ENCODE results near the gene CLCNKB.
A peak's percentile ranks its signal among the peaks of the same experiment; 100 is the strongest.

Gene CLCNKB

DNA sequence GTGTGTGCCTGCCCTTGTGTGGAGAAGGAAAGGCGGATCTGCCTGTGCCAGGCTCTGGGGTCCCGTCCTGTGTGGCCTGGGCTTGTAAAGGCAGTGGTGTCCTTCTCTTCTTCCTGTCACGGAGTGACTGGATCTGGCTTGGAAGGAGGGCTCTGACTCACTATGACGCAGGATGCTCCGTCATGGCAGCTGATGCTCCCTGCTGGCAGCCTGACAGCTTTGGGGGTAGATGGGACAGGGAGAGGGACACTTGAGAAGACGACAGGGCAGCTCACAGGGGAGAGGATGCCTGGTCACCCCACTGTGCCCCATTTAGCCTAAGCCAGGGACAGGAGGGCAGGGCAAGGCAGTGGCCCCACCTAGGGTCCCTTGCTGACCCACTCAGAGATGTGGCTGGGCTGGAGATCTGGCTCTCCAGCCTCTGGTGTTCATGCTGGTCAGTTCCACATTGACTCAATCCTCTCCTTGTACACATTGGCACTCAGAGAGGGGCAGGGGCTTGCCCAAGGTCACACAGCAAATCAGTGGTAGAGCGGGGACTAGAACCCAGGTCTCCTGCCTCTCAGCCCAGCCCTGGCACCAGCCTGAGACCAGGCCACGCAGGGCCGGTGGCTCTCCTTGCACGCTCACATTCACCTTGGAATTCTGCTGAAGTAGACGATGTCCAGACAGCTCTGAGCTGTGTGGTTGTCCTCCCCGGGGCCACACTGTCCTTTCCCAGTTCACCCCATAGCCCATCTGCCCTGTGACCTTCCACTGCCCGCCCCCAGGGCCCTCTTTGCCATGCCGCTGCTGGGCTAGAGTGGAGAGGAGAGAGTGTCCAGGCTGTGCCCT lies 32.7 kb downstream of the CLCNKB start:
- DNase-seq (ENCODE audit: low read depth) = peak; percentile 83

GRCh38 chr1:16076865-16077238 lies 33.3 kb downstream of the CLCNKB start:
- DNase-seq (ENCODE audit: low read depth) = no peak

GRCh38 chr1:16077406-16078245 lies 34.0 kb downstream of the CLCNKB start:
- DNase-seq (ENCODE audit: low read depth) = no peak

GRCh38 chr1:16078925-16079656 lies 35.5 kb downstream of the CLCNKB start:
- peak; percentile 34 for DNase-seq (ENCODE audit: low read depth)

GRCh38 chr1:16080422-16081150 lies 37.0 kb downstream of the CLCNKB start:
- no peak for DNase-seq (ENCODE audit: low read depth)

GRCh38 chr1:16081636-16082035 lies 38.1 kb downstream of the CLCNKB start:
- DNase-seq (ENCODE audit: low read depth) = no peak

DNA sequence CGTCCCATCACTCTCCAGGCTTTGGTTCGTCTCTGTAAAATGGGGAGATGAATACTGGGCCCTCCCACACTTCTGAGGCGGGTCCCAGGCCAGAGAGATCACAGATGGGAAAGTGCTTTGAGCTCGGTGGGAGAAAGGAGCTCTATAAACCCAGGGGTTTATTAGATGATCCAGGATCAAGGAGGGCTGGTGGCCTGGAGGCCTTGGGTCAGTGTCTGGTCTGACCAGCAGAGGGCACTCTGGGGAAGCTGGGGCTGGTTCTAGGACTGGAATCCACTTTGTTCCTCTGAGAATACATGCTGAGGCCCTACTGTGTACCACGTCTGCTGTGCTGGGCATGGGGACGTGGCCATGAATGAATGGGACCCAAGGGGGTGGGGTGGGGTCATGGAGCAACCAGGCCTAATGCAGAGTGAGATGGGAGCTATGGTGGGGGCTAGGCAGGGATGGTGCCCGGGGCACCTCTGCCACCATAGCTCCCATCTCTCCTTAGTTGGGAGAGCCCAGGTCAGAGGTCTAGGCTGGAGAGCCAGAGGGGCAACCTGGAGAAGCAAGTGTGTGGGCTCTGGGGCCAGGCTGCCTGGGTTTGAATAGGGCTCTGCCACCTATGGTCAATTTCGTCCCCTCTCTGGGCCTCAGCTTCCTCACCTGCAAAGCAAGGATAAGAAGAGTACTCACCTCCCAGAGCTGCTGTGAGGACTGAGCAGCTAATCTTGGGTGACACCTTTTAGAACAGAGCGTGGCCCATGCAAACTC lies 38.9 kb downstream of the CLCNKB start:
- peak; percentile 26 for DNase-seq (ENCODE audit: low read depth)

GRCh38 chr1:16083486-16083885 lies 39.9 kb downstream of the CLCNKB start:
- DNase-seq (ENCODE audit: low read depth) = no peak

GRCh38 chr1:16085522-16085921 lies 41.9 kb downstream of the CLCNKB start:
- no peak for DNase-seq (ENCODE audit: low read depth)

- DNase-seq (ENCODE audit: low read depth) = no peak
These were observed 44.2 kb downstream of the CLCNKB start for GRCh38 chr1:16087733-16088132.

GRCh38 chr1:16088351-16088911 lies 44.8 kb downstream of the CLCNKB start:
- DNase-seq (ENCODE audit: low read depth) = no peak

DNA sequence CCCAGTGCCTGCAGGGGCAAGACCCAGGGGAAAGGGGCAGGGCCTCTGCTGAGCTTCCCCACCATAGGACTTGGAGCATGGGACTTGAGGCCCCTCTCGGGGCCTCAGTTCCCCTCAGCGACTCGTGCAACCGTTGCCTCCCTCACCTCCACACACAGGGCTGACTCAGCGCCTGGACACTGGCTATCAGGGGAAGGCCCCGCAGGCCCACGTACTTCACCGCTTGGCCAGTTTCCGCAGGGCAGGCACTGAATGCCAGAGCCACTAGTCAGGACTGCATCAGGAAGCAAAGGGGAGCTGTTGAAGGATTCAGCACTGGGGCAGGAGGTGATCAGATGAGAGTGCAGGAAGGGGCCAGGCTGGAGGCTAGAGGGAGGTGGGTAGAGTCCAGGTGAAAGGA lies 45.4 kb downstream of the CLCNKB start:
- DNase-seq (ENCODE audit: low read depth) = peak; percentile 10

DNA sequence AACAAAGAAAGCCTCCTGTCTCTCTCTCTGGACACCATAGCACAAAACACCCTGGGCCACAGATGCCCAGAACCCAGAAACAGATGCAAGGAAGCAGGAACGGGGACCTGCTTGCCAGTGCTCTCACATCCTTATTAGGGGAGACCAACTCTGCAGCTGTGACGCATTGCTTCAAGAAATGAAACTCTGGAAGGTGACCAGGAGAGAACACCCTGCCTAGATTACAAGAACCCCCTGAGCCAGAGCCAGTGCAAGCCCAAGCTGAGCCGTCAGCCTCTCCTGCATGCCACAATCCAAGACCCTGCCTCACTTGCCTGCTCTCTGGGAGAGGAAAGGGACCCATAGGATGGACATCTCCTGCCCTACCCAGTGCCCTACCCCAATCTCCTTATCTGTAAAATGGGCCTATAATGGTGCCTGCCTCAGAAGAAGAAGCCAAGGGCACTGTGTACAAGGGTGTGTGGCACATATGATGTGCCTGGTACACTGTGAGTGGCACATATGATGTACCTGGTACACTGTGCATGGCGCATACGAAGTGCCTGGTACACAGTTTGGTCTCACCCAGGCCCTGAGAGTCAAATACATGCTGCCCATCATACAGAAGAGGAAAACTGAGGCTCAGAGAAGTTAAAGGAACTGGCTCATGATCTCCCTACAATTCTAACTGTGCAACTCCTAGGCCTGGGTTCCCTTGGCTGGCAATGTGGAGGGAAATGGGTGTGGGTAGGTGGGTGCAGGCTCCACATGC lies 46.7 kb downstream of the CLCNKB start:
- DNase-seq (ENCODE audit: low read depth) = no peak

DNA sequence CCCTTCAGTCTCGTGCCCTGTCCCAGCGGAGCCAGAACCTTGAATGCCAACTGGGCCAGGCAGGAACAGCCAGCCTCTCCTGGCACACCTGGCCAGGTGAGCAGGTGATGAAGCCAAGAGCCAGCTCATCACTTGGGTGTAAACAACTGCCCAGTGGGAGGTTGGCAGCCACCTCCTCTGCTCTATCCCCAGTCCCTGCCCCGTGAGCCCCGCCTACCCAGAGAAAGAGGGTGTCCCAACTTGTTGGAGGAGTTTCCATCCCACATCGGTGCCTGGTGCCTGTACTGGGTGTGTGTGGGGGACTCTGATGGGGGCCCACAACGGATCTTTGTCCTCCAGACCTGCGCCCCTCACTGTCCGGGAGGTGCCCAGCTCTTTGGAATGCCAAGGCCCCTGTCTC lies 47.7 kb downstream of the CLCNKB start:
- DNase-seq (ENCODE audit: low read depth) = no peak

DNA sequence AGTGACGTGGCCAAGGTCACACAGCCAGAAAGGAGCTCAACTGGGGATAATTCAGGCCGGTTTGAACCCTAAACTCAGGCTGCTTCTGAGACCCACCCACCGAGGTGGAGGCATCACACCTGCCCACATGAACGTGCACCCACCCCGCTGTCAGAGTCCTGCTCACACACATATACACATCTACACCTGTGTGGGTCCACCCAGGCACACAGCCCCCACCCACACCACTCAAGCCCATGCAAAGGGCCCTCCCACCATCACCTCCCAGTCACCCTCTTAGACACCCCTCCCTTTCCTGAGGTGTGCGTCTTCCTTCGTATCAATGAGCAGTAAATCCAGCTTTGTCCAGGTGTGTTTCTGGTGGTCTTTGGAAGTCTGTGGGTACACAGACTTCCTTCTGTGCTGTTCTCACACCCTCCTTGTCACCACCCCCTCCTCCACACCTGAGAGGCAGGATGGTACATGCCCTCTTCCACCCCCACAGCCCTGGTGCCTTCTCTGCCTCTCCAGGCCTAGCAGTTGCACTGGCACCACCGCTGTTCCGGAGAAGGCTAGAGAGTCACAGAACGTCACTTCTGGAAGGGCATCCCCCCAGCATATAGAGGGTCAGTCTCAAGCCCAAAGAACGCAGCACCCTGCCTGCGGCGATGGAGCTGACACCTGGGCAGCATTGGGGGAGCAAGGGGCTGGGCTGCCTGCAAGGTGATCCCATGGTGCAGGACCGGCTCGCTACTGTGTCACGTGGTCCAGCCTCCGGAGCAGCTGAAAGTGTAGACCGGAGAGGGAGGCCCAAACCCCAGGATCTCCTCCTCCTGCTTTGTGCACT lies 48.7 kb downstream of the CLCNKB start:
- DNase-seq (ENCODE audit: low read depth) = no peak

- no peak for DNase-seq (ENCODE audit: low read depth)
These were observed 49.4 kb downstream of the CLCNKB start for GRCh38 chr1:16092923-16093511.

DNA sequence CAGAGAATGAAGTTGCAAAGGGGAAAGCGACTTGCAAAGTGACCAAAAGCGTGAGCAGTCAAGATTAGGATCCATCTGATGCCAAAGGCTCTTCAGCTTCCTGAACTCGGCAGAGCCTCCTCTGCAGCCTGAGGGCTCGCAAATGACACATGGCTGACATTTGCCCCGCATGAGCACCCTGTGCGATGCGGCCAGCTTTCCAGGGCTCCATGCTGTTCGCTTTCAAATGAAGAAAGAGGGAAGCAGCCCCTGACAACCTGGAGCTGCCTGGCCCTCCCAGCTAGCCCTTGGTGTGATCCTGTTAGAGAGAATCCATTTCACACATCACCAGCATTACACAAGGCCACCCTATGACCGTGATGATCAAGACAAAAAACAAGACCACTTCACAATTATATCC lies 50.0 kb downstream of the CLCNKB start:
- DNase-seq (ENCODE audit: low read depth) = no peak

- no peak for DNase-seq (ENCODE audit: low read depth)
These were observed 51.0 kb downstream of the CLCNKB start for GRCh38 chr1:16094453-16095158.

All from GM04504 (cell line).